ENCODE measurements around the gene APOF.
"Not testable (repeated sequence)": the region's sequence is repeated elsewhere in the genome, so short reads cannot be mapped to it uniquely, and the experiment has no call there.

APOF gene
- total RNA-seq = 0 to 0.17 (median 0) reads per million in 3 donors

GRCh38 chr12:56362130-56363059 lies at the start of gene APOF:
APOF (minus strand) TSS chr12:56362857; CDS start chr12:56362745, 112 bp downstream.
- Histone ChIP-seq H3K9me3 (ENCODE audit: control insufficient read depth, low read length) (no peaks in the 10 kb centered on the region), H3K36me3 (ENCODE audit: control insufficient read depth, insufficient read depth, low read length) (no peaks in the 10 kb centered on the region), H3K27me3 (replicated peaks; ENCODE audit: control insufficient read depth, insufficient read depth, low read length, poor library complexity, severe bottlenecking) (no peaks in the 10 kb centered on the region), H3K4me1 (ENCODE audit: control insufficient read depth, insufficient read depth, low read length, poor library complexity, severe bottlenecking) (peaks cover 12% of the 10 kb centered on the region), H3K4me3 (ENCODE audit: insufficient read depth, low read depth, low read length, poor library complexity, severe bottlenecking) (no peak within 1 kb of the TSS), H3K27ac (ENCODE audit: insufficient read depth, low read length, poor library complexity, severe bottlenecking) (no peak within 1 kb of the TSS)
- DNase-seq = no peak

GRCh38 chr12:56411781-56412639 lies 49.4 kb upstream of the APOF start:
- no peak for DNase-seq
- no peaks in the 10 kb centered on the region for H3K4me1 ChIP-seq (ENCODE audit: control insufficient read depth, insufficient read depth, low read length, poor library complexity, severe bottlenecking)
- H3K27ac ChIP-seq (ENCODE audit: insufficient read depth, low read length, poor library complexity, severe bottlenecking) = no peak overlapping the region
- no peaks in the 10 kb centered on the region for H3K9me3 ChIP-seq (ENCODE audit: control insufficient read depth, low read length)
- H3K27me3 ChIP-seq (replicated peaks; ENCODE audit: control insufficient read depth, insufficient read depth, low read length, poor library complexity, severe bottlenecking) = no peaks in the 10 kb centered on the region
- H3K4me3 ChIP-seq (ENCODE audit: insufficient read depth, low read depth, low read length, poor library complexity, severe bottlenecking) = no peak overlapping the region
- H3K36me3 ChIP-seq (ENCODE audit: control insufficient read depth, insufficient read depth, low read length) = no peaks in the 10 kb centered on the region

- no peak for DNase-seq
- Histone ChIP-seq H3K27ac (ENCODE audit: insufficient read depth, low read length, poor library complexity, severe bottlenecking) (no peak overlapping the region), H3K4me3 (ENCODE audit: insufficient read depth, low read depth, low read length, poor library complexity, severe bottlenecking) (no peak overlapping the region), H3K36me3 (ENCODE audit: control insufficient read depth, insufficient read depth, low read length) (no peaks in the 10 kb centered on the region), H3K4me1 (ENCODE audit: control insufficient read depth, insufficient read depth, low read length, poor library complexity, severe bottlenecking) (no peaks in the 10 kb centered on the region), H3K9me3 (ENCODE audit: control insufficient read depth, low read length) (no peaks in the 10 kb centered on the region), H3K27me3 (replicated peaks; ENCODE audit: control insufficient read depth, insufficient read depth, low read length, poor library complexity, severe bottlenecking) (no peaks in the 10 kb centered on the region)
Measured at GRCh38 chr12:56410768-56411167, 48.1 kb upstream of the APOF start.

GRCh38 chr12:56408799-56409417 lies 46.3 kb upstream of the APOF start:
- no peak overlapping the region for H3K27ac ChIP-seq (ENCODE audit: insufficient read depth, low read length, poor library complexity, severe bottlenecking)
- DNase-seq = no peak
- no peaks in the 10 kb centered on the region for H3K9me3 ChIP-seq (ENCODE audit: control insufficient read depth, low read length)
- H3K4me3 ChIP-seq (ENCODE audit: insufficient read depth, low read depth, low read length, poor library complexity, severe bottlenecking) = no peak overlapping the region
- no peaks in the 10 kb centered on the region for H3K36me3 ChIP-seq (ENCODE audit: control insufficient read depth, insufficient read depth, low read length)
- no peaks in the 10 kb centered on the region for H3K27me3 ChIP-seq (replicated peaks; ENCODE audit: control insufficient read depth, insufficient read depth, low read length, poor library complexity, severe bottlenecking)
- no peaks in the 10 kb centered on the region for H3K4me1 ChIP-seq (ENCODE audit: control insufficient read depth, insufficient read depth, low read length, poor library complexity, severe bottlenecking)

DNA sequence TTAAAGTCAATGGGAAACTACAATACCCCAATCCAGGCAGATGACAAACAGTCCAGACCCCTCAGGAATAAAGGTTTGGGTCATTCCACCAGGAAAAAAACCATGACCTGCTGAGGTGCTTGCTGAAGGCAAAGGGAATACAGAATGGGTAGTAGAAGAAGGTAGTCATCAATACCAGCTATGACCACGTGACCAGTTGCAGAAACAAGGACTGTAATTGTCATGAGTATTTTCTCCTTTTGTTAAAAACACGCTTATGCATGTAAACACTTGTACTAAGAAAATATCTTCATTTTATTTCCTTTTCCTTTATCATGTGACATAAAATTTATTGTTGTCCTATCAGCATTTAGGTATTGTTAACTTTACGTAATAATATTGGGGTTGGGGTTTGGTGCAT lies 41.6 kb upstream of the APOF start:
- not testable (repeated sequence) for H3K4me3 ChIP-seq (ENCODE audit: insufficient read depth, low read depth, low read length, poor library complexity, severe bottlenecking); H3K36me3 ChIP-seq (ENCODE audit: control insufficient read depth, insufficient read depth, low read length); DNase-seq; H3K27ac ChIP-seq (ENCODE audit: insufficient read depth, low read length, poor library complexity, severe bottlenecking); H3K27me3 ChIP-seq (replicated peaks; ENCODE audit: control insufficient read depth, insufficient read depth, low read length, poor library complexity, severe bottlenecking); H3K4me1 ChIP-seq (ENCODE audit: control insufficient read depth, insufficient read depth, low read length, poor library complexity, severe bottlenecking); H3K9me3 ChIP-seq (ENCODE audit: control insufficient read depth, low read length)

GRCh38 chr12:56401612-56402011 lies 39.0 kb upstream of the APOF start:
- not testable (repeated sequence) for H3K4me3 ChIP-seq (ENCODE audit: insufficient read depth, low read depth, low read length, poor library complexity, severe bottlenecking); DNase-seq; H3K27me3 ChIP-seq (replicated peaks; ENCODE audit: control insufficient read depth, insufficient read depth, low read length, poor library complexity, severe bottlenecking)

GRCh38 chr12:56401125-56401524 lies 38.5 kb upstream of the APOF start:
- not testable (repeated sequence) for H3K27ac ChIP-seq (ENCODE audit: insufficient read depth, low read length, poor library complexity, severe bottlenecking); H3K4me1 ChIP-seq (ENCODE audit: control insufficient read depth, insufficient read depth, low read length, poor library complexity, severe bottlenecking); DNase-seq; H3K9me3 ChIP-seq (ENCODE audit: control insufficient read depth, low read length); H3K4me3 ChIP-seq (ENCODE audit: insufficient read depth, low read depth, low read length, poor library complexity, severe bottlenecking); H3K36me3 ChIP-seq (ENCODE audit: control insufficient read depth, insufficient read depth, low read length); H3K27me3 ChIP-seq (replicated peaks; ENCODE audit: control insufficient read depth, insufficient read depth, low read length, poor library complexity, severe bottlenecking)

More at GRCh38 chr12:56401612-56402011, 39.0 kb upstream of the APOF start:
- not testable (repeated sequence) for H3K9me3 ChIP-seq (ENCODE audit: control insufficient read depth, low read length); H3K36me3 ChIP-seq (ENCODE audit: control insufficient read depth, insufficient read depth, low read length); H3K4me1 ChIP-seq (ENCODE audit: control insufficient read depth, insufficient read depth, low read length, poor library complexity, severe bottlenecking); H3K27ac ChIP-seq (ENCODE audit: insufficient read depth, low read length, poor library complexity, severe bottlenecking)

GRCh38 chr12:56399466-56399865 lies 36.8 kb upstream of the APOF start:
- not testable (repeated sequence) for H3K4me1 ChIP-seq (ENCODE audit: control insufficient read depth, insufficient read depth, low read length, poor library complexity, severe bottlenecking); H3K27ac ChIP-seq (ENCODE audit: insufficient read depth, low read length, poor library complexity, severe bottlenecking)

DNA sequence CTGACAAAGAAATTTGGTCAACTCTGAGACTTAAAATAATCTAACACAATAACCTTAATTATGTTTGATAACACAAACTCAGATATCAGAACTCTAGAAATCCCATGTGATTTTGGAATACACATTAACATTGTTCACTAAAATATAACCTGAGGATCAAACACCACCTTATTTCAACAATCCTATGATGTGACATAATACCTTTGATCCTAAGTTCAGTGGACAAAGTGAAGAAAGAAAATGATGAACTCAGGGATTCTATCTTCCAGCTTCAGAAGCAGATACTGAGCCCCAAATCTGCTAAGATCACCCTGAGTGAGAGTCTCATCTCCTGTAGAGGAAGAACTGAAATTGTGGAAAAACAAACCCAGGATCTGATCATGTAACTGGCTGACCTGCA lies 35.7 kb upstream of the APOF start:
- Histone ChIP-seq H3K4me1 (ENCODE audit: control insufficient read depth, insufficient read depth, low read length, poor library complexity, severe bottlenecking) (no peaks in the 10 kb centered on the region), H3K4me3 (ENCODE audit: insufficient read depth, low read depth, low read length, poor library complexity, severe bottlenecking) (no peak overlapping the region), H3K27ac (ENCODE audit: insufficient read depth, low read length, poor library complexity, severe bottlenecking) (no peak overlapping the region), H3K27me3 (replicated peaks; ENCODE audit: control insufficient read depth, insufficient read depth, low read length, poor library complexity, severe bottlenecking) (no peaks in the 10 kb centered on the region), H3K9me3 (ENCODE audit: control insufficient read depth, low read length) (no peaks in the 10 kb centered on the region), H3K36me3 (ENCODE audit: control insufficient read depth, insufficient read depth, low read length) (no peaks in the 10 kb centered on the region)
- DNase-seq = no peak

More at GRCh38 chr12:56399466-56399865, 36.8 kb upstream of the APOF start:
- not testable (repeated sequence) for H3K27me3 ChIP-seq (replicated peaks; ENCODE audit: control insufficient read depth, insufficient read depth, low read length, poor library complexity, severe bottlenecking); H3K4me3 ChIP-seq (ENCODE audit: insufficient read depth, low read depth, low read length, poor library complexity, severe bottlenecking); H3K36me3 ChIP-seq (ENCODE audit: control insufficient read depth, insufficient read depth, low read length); DNase-seq; H3K9me3 ChIP-seq (ENCODE audit: control insufficient read depth, low read length)

Data from effector memory CD4-positive, alpha-beta T cell (primary cell).